HG02973 (cell line): ENCODE results near the gene KIRREL3.
"Not testable (repeated sequence)": the region's sequence is repeated elsewhere in the genome, so short reads cannot be mapped to it uniquely, and the experiment has no call there.

Source experiments
- ATAC-seq: cut with Tn5 transposase; IDR thresholded peaks from one replicate; pipeline ENCODE4 v1.9.1; 2021; ENCODE audit warnings: moderate library complexity; ENCODE audit not compliant: unreplicated experiment

The KIRREL3 gene

DNA sequence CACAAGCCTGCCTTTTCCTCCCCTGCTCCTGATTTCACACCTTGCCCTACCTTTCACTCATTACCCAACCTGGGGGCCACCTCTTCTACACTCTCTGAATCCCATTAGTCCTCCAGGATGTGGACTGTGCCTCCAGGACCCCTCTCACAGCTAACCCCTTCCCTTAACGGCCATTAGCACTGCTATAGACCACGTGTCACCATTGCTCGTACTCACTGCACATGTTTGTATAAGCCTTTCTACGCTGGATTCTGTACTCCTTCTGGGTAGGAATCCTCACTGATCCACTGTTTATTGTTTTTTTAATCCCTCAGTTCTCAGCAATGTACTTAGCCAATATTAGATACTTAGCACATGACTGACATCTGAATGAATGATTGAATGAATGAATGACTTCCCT is 40.9 kb downstream of the KIRREL3 start:
- no peak for ATAC-seq

DNA sequence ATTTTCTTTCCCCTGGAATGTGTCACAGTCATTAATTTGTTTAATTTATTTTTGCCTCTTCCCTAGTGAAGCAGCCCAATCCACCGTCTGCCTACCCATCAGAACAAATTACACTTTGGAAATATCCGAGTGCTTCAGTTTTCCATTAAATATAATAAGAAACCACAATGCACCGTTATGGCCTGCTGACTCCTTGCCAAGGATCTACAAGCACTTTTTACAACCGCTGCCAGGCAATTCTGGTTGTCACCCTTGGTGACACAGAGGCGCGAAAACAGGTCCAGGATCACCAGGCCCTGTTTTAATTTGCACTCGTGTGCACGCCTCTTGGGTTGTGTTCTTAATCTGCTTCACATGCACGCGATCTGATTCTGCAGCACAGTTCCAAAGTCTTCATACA is 43.9 kb downstream of the KIRREL3 start:
- no peak for ATAC-seq

DNA sequence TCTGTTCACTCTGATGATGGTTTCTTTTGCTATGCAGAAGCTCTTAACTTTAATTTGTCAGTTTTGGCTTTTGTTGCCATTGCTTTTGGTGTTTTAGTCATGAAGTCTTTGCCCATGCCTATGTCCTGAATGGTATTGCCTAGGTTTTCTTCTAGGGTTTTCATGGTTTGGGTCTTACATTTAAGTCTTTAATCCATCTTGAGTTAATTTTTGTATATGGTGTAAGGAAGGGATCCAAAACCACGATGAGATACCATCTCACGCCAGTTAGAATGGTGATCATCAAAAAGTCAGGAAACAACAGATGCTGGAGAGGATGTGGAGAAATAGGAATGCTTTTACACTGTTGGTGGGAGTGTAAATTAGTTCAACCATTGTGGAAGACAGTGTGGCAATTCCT is 48.0 kb downstream of the KIRREL3 start:
- ATAC-seq: not testable (repeated sequence)

DNA sequence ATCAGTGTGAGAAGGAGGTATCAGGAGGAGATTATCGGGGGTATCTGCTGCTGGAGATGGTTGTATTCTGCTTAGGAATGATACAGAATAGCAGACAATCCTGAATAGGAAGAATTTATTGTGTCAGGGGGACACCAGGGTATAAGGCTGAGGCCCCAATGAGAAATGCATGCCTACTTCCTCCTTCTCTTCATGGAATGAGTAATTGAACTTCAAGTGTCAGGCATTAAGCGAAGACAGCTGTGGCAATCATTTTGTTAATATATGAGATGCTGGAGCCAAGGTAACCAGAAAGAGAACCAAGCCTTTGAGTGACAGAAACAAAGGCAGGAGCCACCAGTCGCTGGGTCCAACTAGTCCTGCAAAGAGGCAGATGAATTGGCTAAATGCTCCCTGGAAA is 49.1 kb downstream of the KIRREL3 start:
- no peak for ATAC-seq

DNA sequence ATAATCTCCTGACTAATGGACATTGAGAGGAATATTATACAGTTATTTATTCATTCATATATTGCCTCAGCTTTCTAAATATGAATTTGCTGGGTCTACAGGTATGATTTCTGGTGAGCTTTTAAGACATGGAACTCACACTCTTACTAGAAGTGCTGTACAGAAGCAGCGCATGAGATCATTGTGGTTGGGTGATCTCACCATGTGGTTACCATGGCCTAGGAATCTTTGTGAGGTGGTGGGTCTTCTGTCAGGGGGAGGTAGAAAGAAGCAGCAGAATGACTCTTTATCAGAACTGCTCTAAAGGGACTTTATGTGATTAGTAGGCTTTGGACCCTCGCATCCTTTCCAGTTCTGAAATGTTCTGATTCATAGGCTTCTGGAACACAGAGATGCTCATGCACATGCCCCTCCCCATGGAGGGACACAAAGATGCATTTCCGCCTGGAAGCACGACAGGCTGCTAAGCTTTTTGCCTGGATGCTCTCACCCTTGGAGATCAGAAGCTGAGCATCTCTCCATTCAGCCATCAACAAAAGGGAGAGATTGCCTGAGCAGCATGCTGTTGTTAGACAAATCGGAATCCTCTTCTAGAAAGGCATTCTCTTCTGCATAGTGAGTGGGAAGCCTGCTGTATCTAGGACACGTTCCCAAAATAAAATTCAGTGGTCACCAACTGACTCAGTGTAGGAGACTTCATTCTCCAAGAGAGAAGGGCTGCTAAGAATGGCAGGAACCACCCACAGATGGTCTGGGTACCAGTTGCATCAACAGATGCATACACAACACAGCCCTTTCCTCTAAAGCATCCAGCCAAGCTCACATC is 51.3 kb downstream of the KIRREL3 start:
- no peak for ATAC-seq

DNA sequence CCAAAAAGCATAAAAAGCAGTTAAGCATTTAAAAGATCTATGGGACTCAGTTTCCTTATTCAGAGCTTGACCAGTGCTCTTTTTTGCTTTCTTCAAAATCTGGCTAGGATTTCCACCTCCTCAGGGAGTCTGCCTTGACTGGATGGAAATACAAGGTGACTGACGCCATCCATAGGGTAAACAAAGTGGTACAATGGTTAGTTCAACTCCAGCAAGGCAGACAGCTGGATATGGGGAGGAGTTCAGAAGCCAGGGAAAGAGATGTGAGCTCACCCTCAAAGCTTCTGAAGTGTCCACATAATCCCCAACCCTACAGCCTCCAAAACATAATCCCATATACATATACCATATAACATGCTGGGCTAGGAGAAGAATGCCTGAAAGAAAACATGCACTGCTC is 52.0 kb downstream of the KIRREL3 start:
- ATAC-seq: no peak

DNA sequence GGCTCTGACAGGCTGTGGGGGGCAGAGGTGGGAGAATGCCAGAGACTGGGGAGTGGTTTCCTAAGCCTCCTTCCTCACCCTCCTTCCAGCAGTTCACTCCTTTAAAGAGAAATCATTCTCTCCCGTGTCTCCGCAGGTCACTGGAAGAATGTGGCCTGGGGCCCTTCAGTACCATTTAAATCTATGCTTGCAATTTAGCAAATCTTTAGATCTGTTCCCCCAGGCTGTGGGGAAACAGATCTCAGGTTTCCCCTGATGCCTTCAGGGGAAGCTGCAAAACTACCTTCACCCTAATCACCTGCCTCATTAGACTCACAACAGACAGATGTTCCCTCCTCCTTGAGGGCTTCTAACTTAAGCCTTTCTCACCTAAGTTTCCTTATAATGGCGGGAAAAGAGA is 55.3 kb downstream of the KIRREL3 start:
- no peak for ATAC-seq

DNA sequence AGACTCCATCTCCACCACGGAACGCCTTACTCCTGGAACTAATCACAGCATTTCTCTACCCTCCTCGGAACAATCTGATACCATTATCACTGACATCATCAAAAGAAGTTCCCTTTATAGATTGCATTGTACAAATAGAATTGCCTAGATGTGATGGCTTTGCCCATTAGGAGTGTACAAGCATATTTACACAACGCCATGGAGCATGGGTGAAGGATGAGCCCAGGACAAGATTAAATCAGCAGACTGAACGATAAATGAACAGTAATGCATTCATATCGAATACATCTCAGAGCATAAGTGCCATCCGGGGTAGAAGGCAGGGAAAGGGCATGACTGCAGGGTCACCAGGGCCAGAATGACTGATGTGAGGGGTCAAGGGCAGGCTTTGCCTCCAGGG is 57.3 kb downstream of the KIRREL3 start:
- ATAC-seq: no peak

DNA sequence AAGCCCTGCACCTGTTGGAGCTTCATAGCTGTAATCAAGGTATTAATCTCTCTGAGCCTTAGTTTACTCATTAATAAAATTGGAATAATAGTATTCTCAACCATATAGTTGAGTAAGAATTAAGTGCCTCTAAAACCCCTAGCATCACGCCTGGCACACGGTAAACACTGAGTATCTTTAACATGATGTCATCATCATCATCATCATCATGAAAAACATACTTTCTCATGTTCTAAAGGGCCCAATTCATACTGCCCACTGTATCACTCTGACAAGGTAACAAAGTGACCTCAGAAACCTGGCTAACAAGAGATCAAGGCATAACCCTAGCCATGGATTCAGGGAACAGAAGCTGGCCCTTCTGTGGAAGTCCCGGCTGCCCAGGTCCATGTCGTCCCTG is 58.4 kb downstream of the KIRREL3 start:
- no peak for ATAC-seq

DNA sequence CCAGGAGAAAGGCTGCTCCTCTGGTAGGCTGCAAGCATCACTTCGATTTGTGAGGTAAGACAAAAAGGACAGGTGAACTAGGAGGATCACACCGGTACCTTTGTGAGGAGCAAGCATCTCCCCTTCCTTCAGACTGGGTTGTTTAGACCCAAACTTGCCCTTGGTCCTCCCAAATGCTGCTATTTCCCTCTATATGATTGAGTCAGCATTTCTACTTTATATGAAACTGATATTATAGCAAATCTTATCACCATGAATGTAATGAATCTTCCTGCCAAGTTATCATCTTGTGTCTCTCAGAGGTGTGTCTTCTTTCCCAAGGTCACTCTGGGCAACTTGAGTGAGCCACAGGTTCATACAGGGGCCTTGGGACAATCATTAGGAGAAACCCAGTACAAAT is 61.0 kb downstream of the KIRREL3 start:
- ATAC-seq: no peak

DNA sequence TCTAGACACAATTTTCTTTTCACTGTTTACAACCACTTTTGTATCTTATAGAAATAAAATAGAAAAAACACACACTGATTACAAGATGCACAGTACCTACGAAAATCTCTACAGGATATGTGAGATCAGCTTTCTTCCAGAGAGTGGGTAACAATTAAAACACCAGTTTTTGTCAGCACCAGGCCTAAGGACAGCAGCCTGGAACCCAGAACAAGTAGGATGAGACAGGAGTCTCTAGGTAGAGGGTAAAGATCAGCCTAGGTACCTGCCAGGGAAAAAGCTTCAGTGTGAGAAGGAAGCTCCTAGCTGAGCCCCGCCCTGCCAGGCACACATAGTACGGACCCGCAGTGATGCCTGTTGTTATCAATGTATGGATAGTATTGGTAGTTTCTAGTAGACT is 61.9 kb downstream of the KIRREL3 start:
- ATAC-seq: no peak

DNA sequence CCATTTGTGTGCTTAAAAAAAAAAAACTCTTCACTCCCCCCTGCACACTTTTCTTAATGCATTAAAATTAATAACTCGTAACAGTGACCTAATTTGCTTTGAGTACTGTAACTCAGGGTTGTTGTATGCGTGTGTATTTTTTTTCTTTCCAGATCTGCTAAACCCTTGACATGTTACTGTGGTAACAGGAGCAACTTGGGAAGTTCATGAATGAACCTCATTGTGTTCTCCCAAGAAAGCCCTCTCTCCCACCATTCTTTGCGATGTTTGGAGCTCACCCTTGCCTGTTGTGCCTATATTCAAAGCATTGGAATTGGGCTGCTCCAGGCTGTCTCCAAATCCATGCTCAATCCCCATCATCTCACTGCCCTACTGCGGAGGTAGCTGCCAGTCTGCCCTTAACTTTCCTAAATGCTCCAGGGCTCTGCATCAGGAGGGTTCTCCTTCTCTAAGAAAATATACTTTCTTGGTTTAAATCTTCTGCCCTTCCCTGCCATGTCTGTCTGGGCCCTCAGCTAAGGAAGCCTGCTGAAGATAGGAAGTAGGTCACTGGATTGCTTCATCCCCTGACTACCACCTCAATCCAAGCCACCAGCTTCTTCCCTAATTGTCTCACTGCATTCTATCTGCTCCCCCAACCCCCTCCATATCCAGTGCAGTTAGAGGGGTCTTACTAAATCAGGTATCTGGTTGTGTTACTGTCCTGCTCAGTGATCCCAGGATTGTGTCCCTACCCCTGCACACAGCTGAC is 70.3 kb downstream of the KIRREL3 start:
- no peak for ATAC-seq

DNA sequence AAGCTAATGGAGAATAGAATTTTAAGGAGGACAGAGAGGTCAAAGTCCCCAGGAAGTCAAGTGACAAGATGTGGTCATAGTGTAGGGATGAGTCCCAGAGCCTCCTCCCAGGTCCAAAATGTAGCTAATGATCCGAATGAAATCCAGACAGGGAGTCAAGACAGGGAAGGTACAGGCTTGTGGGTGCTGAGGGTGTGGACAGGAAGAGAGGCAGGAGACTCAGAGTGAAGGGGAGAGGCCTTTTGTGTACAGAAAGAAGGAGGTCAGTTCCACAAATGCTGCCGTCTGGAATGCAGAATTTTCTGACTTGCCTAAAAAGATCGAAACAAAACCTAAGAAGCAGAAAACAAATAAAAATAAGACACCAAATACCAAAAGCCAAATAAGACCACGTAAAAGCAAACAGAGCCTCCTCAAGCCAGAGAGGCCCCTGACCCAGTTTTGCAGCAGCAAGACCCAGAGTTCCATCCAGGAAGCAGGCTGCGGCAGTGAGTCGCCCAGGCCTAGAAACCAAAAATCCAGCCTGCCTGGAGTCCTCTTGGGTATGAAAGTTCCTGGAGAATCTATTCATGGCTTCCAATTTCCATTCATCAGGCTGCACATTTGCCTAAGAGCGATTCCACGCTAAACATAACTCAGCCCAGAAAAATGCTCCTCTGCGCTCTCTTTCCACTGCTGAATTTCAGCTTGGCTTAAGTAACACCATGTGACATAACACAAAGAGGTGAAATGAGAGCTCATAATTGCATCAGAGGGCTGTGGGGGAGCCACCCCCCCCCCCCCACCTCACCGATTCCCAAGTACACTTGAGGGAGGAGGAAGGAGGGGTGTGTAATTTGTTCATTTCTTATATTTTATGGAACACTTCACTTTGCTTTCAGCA is 71.2 kb downstream of the KIRREL3 start:
- ATAC-seq: no peak

DNA sequence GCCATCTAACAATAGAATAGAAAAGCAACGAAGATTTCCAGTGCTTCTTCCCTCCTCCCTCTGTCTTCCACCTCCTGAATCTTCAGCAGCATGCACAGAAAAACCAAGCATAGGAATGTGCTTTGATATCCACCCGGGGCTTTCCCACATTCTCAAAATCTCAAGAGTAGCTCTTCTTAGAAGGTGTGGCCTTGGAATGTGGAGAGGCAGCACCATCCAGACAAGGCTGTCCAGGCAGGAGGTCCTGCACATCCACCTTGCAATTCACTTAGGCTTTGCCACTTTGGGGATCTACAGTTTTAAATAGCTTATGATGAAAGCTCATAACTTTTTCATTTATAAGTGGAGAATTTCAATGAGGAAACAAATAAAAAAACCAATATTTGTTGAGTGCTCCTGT is 72.9 kb downstream of the KIRREL3 start:
- no peak for ATAC-seq

DNA sequence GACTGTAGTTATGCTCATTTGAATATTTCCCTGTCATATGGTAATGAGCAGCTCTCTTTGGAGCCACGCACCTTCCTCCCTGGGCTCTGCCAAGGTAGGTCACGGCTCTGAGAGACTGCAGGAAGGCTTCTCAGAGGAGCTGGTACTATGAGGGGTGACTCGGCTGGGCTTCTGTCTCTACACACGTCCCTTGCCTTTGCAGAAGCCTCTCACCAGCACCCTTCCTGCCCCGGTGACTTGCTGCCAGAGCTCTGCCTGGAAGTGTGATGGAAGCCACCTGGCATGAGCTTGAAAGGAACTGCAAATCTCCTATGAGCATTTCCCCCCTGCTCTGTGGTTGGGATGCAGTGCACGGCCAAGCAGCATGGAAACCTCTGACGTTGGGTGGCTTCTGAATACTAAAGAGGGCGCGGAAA is 74.2 kb downstream of the KIRREL3 start:
- no peak for ATAC-seq

DNA sequence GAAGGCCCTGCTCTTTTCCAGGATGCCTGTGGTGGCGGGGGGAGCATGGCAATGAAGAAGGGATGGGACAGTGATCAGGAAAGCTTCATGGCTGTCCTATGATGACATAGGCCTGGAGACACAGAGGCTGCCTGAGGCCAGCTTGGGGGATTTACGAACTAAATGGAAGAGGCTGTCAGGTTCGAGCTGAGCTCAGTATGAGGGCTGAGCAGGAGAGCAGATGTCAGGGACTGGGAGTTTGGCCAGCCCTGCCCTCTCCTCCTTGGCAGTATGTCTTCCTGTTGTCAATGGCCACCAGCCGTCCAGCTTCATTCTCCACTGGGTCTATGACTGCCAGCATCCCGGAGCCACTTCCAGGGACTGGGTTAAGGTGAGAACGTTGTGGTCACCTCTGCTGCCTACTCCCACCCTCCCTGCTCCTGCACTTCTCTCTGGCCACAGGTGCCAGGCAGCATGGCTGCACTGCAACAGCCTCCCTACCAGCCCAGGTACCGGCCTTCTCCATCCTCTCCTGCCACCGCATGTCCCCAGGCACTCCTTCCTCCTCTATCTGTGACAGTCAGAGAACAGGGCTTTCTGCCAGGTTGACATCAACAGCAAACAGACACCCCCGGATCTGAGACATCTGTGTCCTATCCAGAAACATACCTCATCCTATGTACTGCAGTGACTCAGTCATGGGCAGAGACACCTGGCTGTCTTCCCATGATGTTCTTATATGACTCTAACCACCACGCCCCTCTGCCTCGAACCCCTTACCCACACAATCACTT is 75.1 kb downstream of the KIRREL3 start:
- no peak for ATAC-seq

DNA sequence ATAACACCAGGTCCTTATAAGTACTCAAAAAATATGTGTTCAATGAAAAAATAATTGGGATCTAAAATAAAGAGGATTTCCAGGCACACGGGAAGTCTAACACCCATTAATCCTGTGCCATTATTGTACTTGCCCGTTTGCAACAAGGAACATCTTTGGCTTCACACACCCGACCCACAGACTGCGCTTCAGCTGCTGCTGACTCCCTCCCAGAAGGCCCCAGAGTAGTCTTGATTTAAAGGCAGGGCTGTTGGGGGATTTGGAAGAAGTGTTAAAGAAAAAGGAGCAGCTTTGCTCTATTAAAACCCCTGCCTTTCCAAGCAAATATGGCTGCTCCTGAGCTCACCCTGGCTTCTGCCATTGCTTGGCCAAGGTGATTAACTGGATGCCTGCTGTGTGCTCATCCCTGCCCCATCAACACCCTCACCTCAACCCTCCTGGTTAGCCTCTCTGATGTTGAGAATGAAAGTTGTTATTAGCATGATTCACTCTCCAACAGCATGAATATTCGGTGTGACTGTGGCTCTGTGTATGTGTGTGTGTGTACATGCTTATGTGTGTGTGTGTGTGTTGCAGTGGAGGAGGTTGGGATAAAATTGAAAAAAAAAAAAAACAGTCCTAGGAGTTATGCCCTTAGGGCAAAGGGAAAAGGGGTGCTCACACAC is 76.1 kb downstream of the KIRREL3 start:
- no peak for ATAC-seq

DNA sequence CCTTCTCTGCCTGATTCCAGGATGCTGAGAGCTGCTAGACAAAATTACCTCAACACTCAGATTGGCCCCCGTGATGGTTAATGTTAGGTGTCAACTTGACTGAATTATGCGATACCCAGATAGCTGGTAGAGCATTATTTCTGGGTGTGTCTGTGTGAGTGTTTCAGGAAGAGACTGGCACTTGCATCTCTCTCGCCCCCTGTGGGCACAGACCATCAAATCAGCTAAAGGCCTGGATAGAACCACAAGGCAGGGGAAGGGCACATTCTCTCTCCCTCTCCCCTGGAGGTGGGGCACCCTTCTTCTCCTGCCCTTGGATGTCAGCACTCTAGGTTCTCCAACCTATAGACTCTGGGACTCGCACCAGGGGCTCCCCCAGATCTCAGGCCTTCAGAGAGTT is 79.7 kb downstream of the KIRREL3 start:
- ATAC-seq: no peak

DNA sequence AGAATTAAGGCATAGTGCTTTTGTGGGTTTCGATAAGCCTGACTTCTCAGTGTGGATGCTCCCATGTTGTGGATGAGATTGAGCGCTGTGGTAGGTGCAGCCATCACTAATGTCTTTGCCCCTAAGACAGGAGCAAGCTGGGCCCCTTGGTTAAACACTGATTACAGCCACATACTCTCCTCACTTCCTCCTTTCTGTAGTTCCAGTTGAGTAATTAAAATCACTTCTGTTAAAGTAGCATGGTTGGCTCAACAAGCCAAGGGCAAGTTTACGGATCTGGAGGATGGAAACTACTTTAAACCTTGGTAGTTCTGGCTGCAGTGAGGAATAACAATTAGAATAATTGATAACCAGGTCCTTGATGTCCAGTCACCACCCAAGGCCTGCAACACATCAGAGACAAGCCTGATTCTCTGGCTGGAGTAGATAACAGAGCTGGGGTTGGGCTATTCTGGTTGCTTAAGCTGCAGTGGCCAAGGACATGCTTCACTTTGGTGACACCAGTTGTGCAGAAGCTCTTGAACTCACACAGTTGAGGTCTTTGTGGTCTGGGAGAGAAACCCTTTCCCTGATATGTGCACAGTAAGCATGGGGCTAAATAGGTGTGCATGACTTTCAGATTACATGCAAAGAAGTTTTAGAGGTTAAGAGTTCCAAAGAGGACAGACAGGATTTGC is 81.3 kb downstream of the KIRREL3 start:
- ATAC-seq: peak; percentile 51

DNA sequence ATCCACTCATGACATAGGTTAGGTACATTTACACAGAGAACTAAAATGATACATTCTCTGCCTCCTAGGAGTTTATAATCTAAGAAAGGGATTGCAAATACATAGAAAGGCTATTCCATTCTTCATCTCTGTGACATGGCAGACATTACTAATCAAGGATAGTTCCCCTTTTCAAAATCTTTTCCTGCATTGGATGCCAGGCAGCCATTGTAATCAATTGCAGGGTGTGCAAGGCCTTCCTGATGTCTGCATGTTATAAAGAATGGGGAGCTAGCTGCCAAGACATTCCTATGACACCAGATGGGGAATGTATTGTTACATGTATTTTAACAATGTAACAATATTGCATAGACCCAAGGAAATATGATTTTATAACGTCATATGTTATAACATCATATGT is 82.0 kb downstream of the KIRREL3 start:
- no peak for ATAC-seq
